Common myeloid progenitor, CD34-positive (primary cell): ENCODE measurements around the gene ITGAD.

Experiments
- CTCF ChIA-PET: fragments of 350-600 bp; sonication (Branson Sonifier 250); formaldehyde crosslinking; loops from one replicate; lab custom pipeline; 2021; ENCODE audit warnings: antibody characterized with exemption; lab: Charles Lee
- POLR2A ChIA-PET: fragments of 350-600 bp; sonication (Branson Sonifier 250); formaldehyde crosslinking; loops from one replicate; lab custom pipeline; 2021; ENCODE audit warnings: antibody characterized with exemption; lab: Charles Lee
- DNase-seq, 3 donors: peaks; one replicate each; pipeline versions ENCODE4 v3.0.0 to v3.0.0-alpha.2; 2013
- H3K27ac ChIP-seq, 2 experiments: 1 replicate in 1 of 2; 2 replicates in 1 of 2; pipeline ENCODE4 v1.7.0; 2013; ENCODE audit warnings: inconsistent platforms in 2 of 2, low read length in 2 of 2, mild to moderate bottlenecking in 2 of 2, low read depth in 1 of 2, moderate library complexity in 1 of 2; ENCODE audit not compliant: severe bottlenecking in 2 of 2, insufficient read depth in 1 of 2, poor library complexity in 1 of 2
- H3K27me3 ChIP-seq, 5 experiments: replicated peaks in 2 of 5; 1 replicate in 3 of 5; 2 replicates in 2 of 5; pipeline versions ENCODE4 v1.6.1 to v1.7.0; 2013; ENCODE audit warnings: low read length in 4 of 5, mild to moderate bottlenecking in 2 of 5, moderate library complexity in 2 of 5, inconsistent platforms in 1 of 5; ENCODE audit not compliant: insufficient read depth in 5 of 5, control insufficient read depth in 4 of 5
- H3K36me3 ChIP-seq, 4 experiments: 1 replicate in 2 of 4; 2 replicates in 2 of 4; pipeline versions ENCODE4 v1.6.1 to v1.7.0; 2013; ENCODE audit warnings: low read length in 3 of 4, control low read depth in 1 of 4, mild to moderate bottlenecking in 1 of 4; ENCODE audit not compliant: control insufficient read depth in 4 of 4, insufficient read depth in 4 of 4
- H3K4me1 ChIP-seq, 4 experiments: 1 replicate in 3 of 4; 2 replicates in 1 of 4; pipeline versions ENCODE4 v1.6.1 to v1.7.1; 2013; ENCODE audit warnings: low read length in 3 of 4, mild to moderate bottlenecking in 3 of 4, control low read depth in 1 of 4, inconsistent platforms in 1 of 4, moderate library complexity in 1 of 4; ENCODE audit not compliant: control insufficient read depth in 4 of 4, insufficient read depth in 4 of 4; ENCODE audit errors: control extremely low read depth in 1 of 4
- H3K4me3 ChIP-seq, 7 experiments: 1 replicate in 4 of 7; 2 replicates in 3 of 7; pipeline versions ENCODE4 v1.5.1 to v1.7.0; 2013; ENCODE audit warnings: mild to moderate bottlenecking in 7 of 7, low read length in 6 of 7, moderate library complexity in 6 of 7, inconsistent platforms in 2 of 7, low read depth in 2 of 7, control low read depth in 1 of 7; ENCODE audit not compliant: insufficient read depth in 4 of 7, control insufficient read depth in 1 of 7; ENCODE audit errors: extremely low read depth in 1 of 7
- H3K9me3 ChIP-seq, 5 experiments: 1 replicate in 4 of 5; 2 replicates in 1 of 5; pipeline versions ENCODE4 v1.6.1 to v1.7.1; 2013; ENCODE audit warnings: low read length in 4 of 5, mild to moderate bottlenecking in 2 of 5, inconsistent platforms in 1 of 5, low read depth in 1 of 5, moderate library complexity in 1 of 5; ENCODE audit not compliant: control insufficient read depth in 4 of 5, insufficient read depth in 2 of 5; ENCODE audit errors: control extremely low read depth in 1 of 5
- WGBS: methylation state at CpG from one replicate; pipeline ENCODE4 v1.1.5; 2013; ENCODE audit not compliant: insufficient coverage; 5-methylcytosine and 5-hydroxymethylcytosine counted together

The ITGAD gene

DNA sequence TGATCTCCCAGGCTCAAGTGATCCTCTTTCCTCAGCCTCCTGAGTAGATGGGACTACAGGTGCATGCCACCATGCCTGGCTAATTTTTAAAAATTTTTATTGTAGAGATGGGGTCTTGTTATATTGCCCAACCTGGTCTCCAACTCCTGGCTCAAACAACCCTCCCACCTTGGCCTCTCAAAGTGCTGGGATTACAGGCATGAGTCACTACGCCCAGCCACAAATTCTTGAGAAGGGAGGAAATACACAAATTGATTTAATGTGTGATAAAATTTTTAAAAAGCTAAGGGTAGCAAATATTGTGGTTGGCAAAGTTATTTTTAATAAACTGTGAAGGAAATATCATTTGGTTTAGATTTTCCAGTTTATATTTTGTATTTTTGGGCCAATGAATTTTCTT is 9.6 kb downstream of the ITGAD start:
- CTCF ChIA-PET, result interaction anchor here (0.6 to 1.5 kb wide), 3 partner anchors 16 to 309 kb away, joined by 3 read pairs; no protein-coding TSS in a partner anchor
- peaks cover 0 to 49% (median 29%) of the 10 kb centered on the region in 4 experiments for H3K4me1 ChIP-seq

DNA sequence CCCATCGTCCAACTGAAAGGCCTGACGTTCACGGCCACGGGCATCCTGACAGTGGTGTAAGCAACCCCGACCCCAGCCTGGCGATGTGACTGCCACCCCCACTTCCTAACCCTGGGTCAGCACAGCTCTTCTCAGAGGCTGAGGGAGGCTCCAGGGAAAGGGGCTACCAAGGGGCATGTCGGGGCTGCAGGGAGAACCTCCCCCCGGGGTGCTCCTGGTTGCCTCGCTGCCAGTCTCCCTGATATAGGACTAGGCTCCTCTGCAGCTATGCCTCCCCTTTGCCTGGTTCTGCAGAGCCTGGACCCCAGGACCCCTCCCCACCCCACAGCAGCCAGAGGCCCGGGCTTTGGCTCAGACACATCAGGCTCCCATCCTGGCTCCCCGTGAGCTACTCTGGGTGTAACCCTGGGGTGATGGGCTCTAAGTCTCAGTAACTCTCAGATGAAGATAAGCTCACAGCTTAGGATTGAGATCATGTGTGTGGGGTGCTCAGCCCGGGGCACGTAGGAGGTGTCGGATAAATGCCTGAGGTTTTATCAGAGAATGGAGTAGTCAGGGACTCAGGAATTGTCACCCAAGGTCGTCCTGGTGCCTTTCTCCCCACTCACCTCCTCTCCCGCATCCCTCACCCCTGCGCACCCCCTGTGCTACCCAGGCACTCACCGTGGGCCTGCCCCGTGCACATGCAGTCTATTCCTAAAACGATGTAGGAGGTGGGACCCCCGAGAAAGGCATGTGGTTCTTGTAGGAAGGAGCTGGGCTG is 10.6 kb downstream of the ITGAD start:
- no peak overlapping the region for H3K4me3 ChIP-seq
- no peaks in the 10 kb centered on the region for H3K27me3 ChIP-seq
- ChIA-PET CTCF (interaction anchor here (1.2 kb wide), 1 partner anchor 41 kb away, joined by 3 read pairs; no protein-coding TSS in a partner anchor), POLR2A (interaction anchor here (0.6 kb wide), 1 partner anchor 223 kb away, joined by 3 read pairs; no protein-coding TSS in a partner anchor)
- 92% methylated on average over 20 of the region's 21 CpGs for WGBS
- no peak overlapping the region for H3K27ac ChIP-seq
- no peaks in the 10 kb centered on the region for H3K36me3 ChIP-seq
- H3K9me3 ChIP-seq, result peaks cover 0 to 10% (median 5%) of the 10 kb centered on the region in 5 experiments
- H3K4me1 ChIP-seq, result peaks cover 0 to 46% (median 28%) of the 10 kb centered on the region in 4 experiments
- no peak for DNase-seq

More for the DNA sequence above, 9.6 kb downstream of the ITGAD start:
- Histone ChIP-seq H3K27ac (no peak overlapping the region), H3K36me3 (no peaks in the 10 kb centered on the region), H3K4me3 (no peak overlapping the region), H3K27me3 (no peaks in the 10 kb centered on the region), H3K9me3 (peaks cover 0 to 14% (median 5%) of the 10 kb centered on the region in 5 experiments)
- DNase-seq, result peak; percentile 22 to 71 (median 60)
- POLR2A ChIA-PET, result no interaction called here
- no CpG with 5 or more reads among the region's 1 CpG for WGBS

DNA sequence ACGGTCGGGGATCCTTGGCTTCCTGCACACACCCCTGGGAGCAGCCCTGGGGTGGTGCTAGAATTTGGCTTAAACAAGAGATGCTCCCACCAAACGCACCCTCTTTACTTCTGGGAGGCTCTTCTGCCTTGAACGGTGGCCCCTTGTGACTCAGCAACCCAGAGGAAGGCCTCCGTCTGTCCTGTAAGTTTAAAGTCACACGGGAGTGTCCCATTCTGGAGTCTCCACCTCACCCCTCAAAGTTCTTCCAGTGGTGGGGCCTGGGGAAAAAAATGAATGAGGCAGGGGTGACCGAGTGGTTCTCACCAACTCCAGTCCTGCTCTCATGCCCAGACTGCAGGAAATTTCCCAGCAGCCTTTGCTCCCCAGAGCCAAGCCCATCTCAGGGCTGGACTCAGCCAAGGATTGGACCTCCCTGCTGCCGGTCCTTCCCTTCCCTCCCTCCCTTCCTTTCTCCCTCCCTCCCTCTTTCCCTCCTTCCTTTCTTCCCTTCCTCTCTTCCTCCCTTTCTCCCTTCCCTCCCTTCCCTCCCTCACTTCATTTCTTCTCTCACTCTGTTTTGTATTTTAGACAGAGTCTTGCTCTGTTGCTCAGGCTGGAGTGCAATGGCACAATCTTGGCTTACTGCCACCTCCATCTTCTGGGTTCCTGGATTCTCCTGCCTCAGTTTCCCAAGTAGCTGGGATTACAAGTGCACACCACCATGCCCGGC is 11.4 kb downstream of the ITGAD start:
- ChIA-PET CTCF (interaction anchor here (1.2 kb wide), 1 partner anchor 40 kb away, joined by 3 read pairs; no protein-coding TSS in a partner anchor), POLR2A (interaction anchor here (0.6 kb wide), 1 partner anchor 224 kb away, joined by 3 read pairs; no protein-coding TSS in a partner anchor)
- H3K4me1 ChIP-seq, result peaks cover 0 to 41% (median 26%) of the 10 kb centered on the region in 4 experiments
- no peak overlapping the region for H3K4me3 ChIP-seq
- WGBS, result 49% methylated on average over 5 of the region's 9 CpGs
- no peak for DNase-seq
- H3K27me3 ChIP-seq, result no peaks in the 10 kb centered on the region
- H3K9me3 ChIP-seq, result peaks cover 0 to 5% (median 2%) of the 10 kb centered on the region in 5 experiments
- no peaks in the 10 kb centered on the region for H3K36me3 ChIP-seq
- no peak overlapping the region for H3K27ac ChIP-seq

DNA sequence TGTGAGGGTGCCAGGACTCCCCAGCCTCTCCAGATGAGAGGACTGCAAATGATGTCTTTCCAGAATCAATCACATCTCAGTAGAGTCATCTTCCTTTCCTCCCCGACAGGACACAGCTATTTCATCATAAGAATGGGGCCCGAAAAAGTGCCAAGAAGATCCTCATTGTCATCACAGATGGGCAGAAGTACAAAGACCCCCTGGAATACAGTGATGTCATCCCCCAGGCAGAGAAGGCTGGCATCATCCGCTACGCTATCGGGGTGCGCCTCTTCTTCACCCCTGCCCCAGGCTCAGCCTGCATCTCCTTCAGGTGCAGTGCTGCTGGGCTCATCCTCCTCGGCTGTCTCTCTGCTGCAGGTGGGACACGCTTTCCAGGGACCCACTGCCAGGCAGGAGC is 14.3 kb downstream of the ITGAD start:
- DNase-seq, result no peak
- ChIA-PET CTCF (interaction anchor here (1.6 kb wide), 1 partner anchor 13 kb away, joined by 4 read pairs; no protein-coding TSS in a partner anchor), POLR2A (no interaction called here)
- Histone ChIP-seq H3K27ac (no peak overlapping the region), H3K36me3 (no peaks in the 10 kb centered on the region), H3K4me3 (no peak overlapping the region), H3K4me1 (peaks cover 0 to 18% (median 6%) of the 10 kb centered on the region in 4 experiments), H3K9me3 (no peaks in the 10 kb centered on the region), H3K27me3 (no peaks in the 10 kb centered on the region)
- WGBS, result 98% methylated on average over 7 of the region's 8 CpGs

DNA sequence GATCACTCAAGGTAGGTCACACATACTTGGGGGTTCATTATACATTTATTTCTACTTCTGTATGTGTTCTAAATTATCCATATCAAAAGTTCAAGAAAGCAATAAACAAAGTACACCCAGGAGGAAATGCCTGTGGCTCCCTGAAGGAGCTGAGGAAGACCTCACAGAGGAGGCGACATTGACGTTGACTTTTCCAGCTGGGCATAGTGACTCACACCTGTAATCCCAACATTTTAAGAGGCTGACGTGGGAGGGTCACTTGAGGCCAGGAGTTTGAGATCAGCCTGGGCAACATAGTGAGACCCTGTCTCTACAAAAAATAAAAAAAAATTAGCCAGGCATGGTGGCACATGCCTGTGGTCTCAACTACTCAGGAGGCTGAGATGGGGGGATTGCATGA is 16.3 kb downstream of the ITGAD start:
- DNase-seq, result no peak
- H3K27me3 ChIP-seq, result peaks cover 0 to 3% (median 0%) of the 10 kb centered on the region in 5 experiments
- H3K27ac ChIP-seq, result no peak overlapping the region
- peaks cover 0 to 2% (median 0%) of the 10 kb centered on the region in 4 experiments for H3K4me1 ChIP-seq
- H3K36me3 ChIP-seq, result no peaks in the 10 kb centered on the region
- H3K4me3 ChIP-seq, result no peak overlapping the region
- 83% methylated on average over 1 of the region's 3 CpGs for WGBS
- CTCF ChIA-PET, result no interaction called here
- POLR2A ChIA-PET, result no interaction called here
- H3K9me3 ChIP-seq, result no peaks in the 10 kb centered on the region

DNA sequence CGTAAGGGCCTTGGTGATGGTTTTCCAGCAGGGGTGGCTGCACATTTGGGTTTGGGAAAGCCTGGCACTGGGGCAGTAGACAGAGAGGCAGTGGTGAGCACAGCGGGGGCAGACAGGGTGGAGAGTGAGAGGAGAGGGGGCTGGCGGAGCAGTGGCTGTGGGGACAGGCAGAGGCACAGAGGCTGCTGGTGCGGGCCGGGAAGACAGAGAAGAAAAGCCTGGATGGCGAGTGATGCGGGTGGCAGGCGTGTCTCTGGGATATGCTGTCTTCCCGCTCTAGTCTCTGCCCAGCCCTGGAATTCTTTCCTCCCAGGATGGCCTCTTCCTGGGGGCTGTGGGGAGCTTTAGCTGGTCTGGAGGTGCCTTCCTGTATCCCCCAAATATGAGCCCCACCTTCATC is 16.9 kb downstream of the ITGAD start:
- no peak for DNase-seq
- no peak overlapping the region for H3K27ac ChIP-seq
- no peaks in the 10 kb centered on the region for H3K4me1 ChIP-seq
- no peaks in the 10 kb centered on the region for H3K36me3 ChIP-seq
- H3K27me3 ChIP-seq, result peaks cover 0 to 3% (median 0%) of the 10 kb centered on the region in 5 experiments
- ChIA-PET POLR2A (no interaction called here), CTCF (no interaction called here)
- no peak overlapping the region for H3K4me3 ChIP-seq
- 91% methylated on average over 9 of the region's 9 CpGs for WGBS
- H3K9me3 ChIP-seq, result no peaks in the 10 kb centered on the region
